ENCODE results near the gene TCF15. TPM values are rescaled to one million over a fixed set of nuclear protein-coding genes. Genes with fewer than 3 reads are reported as not detected.

Gene TCF15
- total and polyA plus RNA-seq, 9 donors = 0.15 to 0.75 (median 0.30) TPM; not detected in 2

GRCh38 chr20:647479-648019 lies 37.4 kb upstream of the TCF15 start:
- Histone ChIP-seq H3K4me3 (no peak overlapping the region), H3K36me3 (no peaks in the 10 kb centered on the region), H3K4me1 (ENCODE audit: insufficient read depth) (peaks cover 1% of the 10 kb centered on the region), H3K27ac (no peak overlapping the region), H3K27me3 (no peaks in the 10 kb centered on the region), H3K9me3 (no peaks in the 10 kb centered on the region)
- DNase-seq = no peak
- no peak for TF ChIP-seq CTCF (IDR thresholded peaks at IDR 0.05)
- intact Hi-C loops (cut with DNase I) = loop anchor here (5.0 to 10.0 kb wide), 4 partner anchors 83 to 363 kb away; no protein-coding TSS in a partner anchor
- 89 to 94% (median 91%) methylated on average over 2 of the region's 2 CpGs for WGBS, 3 donors

- WGBS, 3 donors = 75 to 77% (median 76%) methylated on average over 2 of the region's 2 CpGs
- no peak overlapping the region for H3K27ac ChIP-seq
- DNase-seq = no peak
Observed at GRCh38 chr20:646868-647233, 36.7 kb upstream of the TCF15 start.

GRCh38 chr20:646107-646867 lies 36.2 kb upstream of the TCF15 start:
- no peak for TF ChIP-seq EP300 (IDR thresholded peaks at IDR 0.05)
- no peak for TF ChIP-seq POLR2A (IDR thresholded peaks at IDR 0.05)
- TF ChIP-seq CTCF (IDR thresholded peaks at IDR 0.05) = no peak
- H3K4me3 ChIP-seq = no peak overlapping the region
- H3K27ac ChIP-seq = no peak overlapping the region
- DNase-seq = no peak
- intact Hi-C loops (cut with DNase I) = loop anchor here (5.0 to 10.0 kb wide), 4 partner anchors 81 to 361 kb away; no protein-coding TSS in a partner anchor
- H3K36me3 ChIP-seq = no peaks in the 10 kb centered on the region
- no peaks in the 10 kb centered on the region for H3K27me3 ChIP-seq
- WGBS, 3 donors = 59 to 69% (median 59%) methylated on average over 10 of the region's 10 CpGs
- no peaks in the 10 kb centered on the region for H3K9me3 ChIP-seq
- H3K4me1 ChIP-seq (ENCODE audit: insufficient read depth) = peaks cover 3% of the 10 kb centered on the region

More at GRCh38 chr20:646868-647233, 36.7 kb upstream of the TCF15 start:
- Histone ChIP-seq H3K36me3 (no peaks in the 10 kb centered on the region), H3K4me3 (no peak overlapping the region), H3K9me3 (no peaks in the 10 kb centered on the region), H3K27me3 (no peaks in the 10 kb centered on the region), H3K4me1 (ENCODE audit: insufficient read depth) (peaks cover 3% of the 10 kb centered on the region)
- intact Hi-C loops (cut with DNase I) = loop anchor here (5.0 to 10.0 kb wide), 4 partner anchors 82 to 362 kb away; no protein-coding TSS in a partner anchor
- TF ChIP-seq POLR2A (IDR thresholded peaks at IDR 0.05) (no peak), CTCF (IDR thresholded peaks at IDR 0.05) (no peak), EP300 (IDR thresholded peaks at IDR 0.05) (no peak)

GRCh38 chr20:645318-646106 lies 35.4 kb upstream of the TCF15 start:
- Histone ChIP-seq H3K9me3 (no peaks in the 10 kb centered on the region), H3K27ac (no peak overlapping the region), H3K4me3 (no peak overlapping the region), H3K4me1 (ENCODE audit: insufficient read depth) (peaks cover 3% of the 10 kb centered on the region), H3K36me3 (no peaks in the 10 kb centered on the region), H3K27me3 (no peaks in the 10 kb centered on the region)
- intact Hi-C loops (cut with DNase I) = loop anchor here (5.0 to 10.0 kb wide), 4 partner anchors 81 to 361 kb away; no protein-coding TSS in a partner anchor
- WGBS, 3 donors = 9 to 13% (median 10%) methylated on average over 20 of the region's 20 CpGs
- DNase-seq = peak; percentile 58 to 87 (median 72)
- TF ChIP-seq POLR2A (IDR thresholded peaks at IDR 0.05) (no peak), CTCF (IDR thresholded peaks at IDR 0.05) (peak; percentile 73 to 79 (median 79))

Data from ovary (tissue), 9 donors.